Panc1 (cell line): ENCODE data around the gene BRD9. TPM values are rescaled to one million over a fixed set of nuclear protein-coding genes. Genes with fewer than 3 reads are reported as not detected.

Experiments
- ATAC-seq: fragments of 200-7000 bp; cut with Tn5 transposase; 2 replicates; pipeline ENCODE4 v1.9.1; 2020; ENCODE audit warnings: mild to moderate bottlenecking, moderate library complexity
- BruUV-seq: library from RNA; stranded (reverse); fragments of 400-500 nt; replicated peaks from 2 replicates; lab custom pipeline; 2021; lab: Mats Ljungman, UMichigan
- CTCF ChIA-PET: fragments of 300-600 bp; sonication (Branson Sonifier 250); formaldehyde crosslinking; loops from one replicate; lab custom pipeline; 2022; ENCODE audit warnings: antibody characterized with exemption; lab: Charles Lee
- POLR2A ChIA-PET: fragments of 300-600 bp; sonication (Branson Sonifier 250); formaldehyde crosslinking; loops from one replicate; lab custom pipeline; 2022; ENCODE audit warnings: antibody characterized with exemption; lab: Charles Lee
- DNase-seq: peaks from one replicate; pipeline ENCODE4 v3.0.0-alpha.2; 2010; ENCODE audit warnings: low read depth, low spot score
- H3K27ac ChIP-seq: 2 replicates; pipeline ENCODE4 v1.5.1; 2011; ENCODE audit warnings: mild to moderate bottlenecking, low read length, inconsistent platforms
- H3K27me3 ChIP-seq: fragments of 200-500 bp; sonication (Bioruptor generic); 2 replicates; pipeline ENCODE4 v1.6.0; 2014; ENCODE audit warnings: low read length, inconsistent platforms; ENCODE audit not compliant: control insufficient read depth, insufficient read depth
- H3K36me3 ChIP-seq: fragments of 200-500 bp; sonication (Bioruptor generic); 2 replicates; pipeline ENCODE4 v1.5.1; 2014; ENCODE audit warnings: inconsistent platforms, mild to moderate bottlenecking, low read length, moderate library complexity; ENCODE audit not compliant: control insufficient read depth, insufficient read depth
- H3K4me1 ChIP-seq: 2 replicates; pipeline ENCODE4 v1.5.1; 2011; ENCODE audit warnings: inconsistent platforms, mild to moderate bottlenecking, low read length, moderate library complexity; ENCODE audit not compliant: control insufficient read depth, insufficient read depth
- H3K4me3 ChIP-seq, 2 experiments: 2 replicates each; pipeline ENCODE4 v1.5.1; 2011 to 2012; ENCODE audit warnings: low read depth in 2 of 2, low read length in 2 of 2, mild to moderate bottlenecking in 2 of 2, inconsistent platforms in 1 of 2, moderate library complexity in 1 of 2
- H3K9me3 ChIP-seq: fragments of 200-500 bp; sonication (Bioruptor generic); 2 replicates; pipeline ENCODE4 v1.5.1; 2014; ENCODE audit warnings: low read depth, mild to moderate bottlenecking, inconsistent platforms, low read length, moderate library complexity; ENCODE audit not compliant: control insufficient read depth, insufficient read depth
- CTCF ChIP-seq: fragments of 450-650 bp; IDR thresholded peaks from 2 replicates; pipeline ENCODE4 v1.5.1; 2017; ENCODE audit warnings: mild to moderate bottlenecking
- POLR2AphosphoS5 ChIP-seq: IDR thresholded peaks from 2 replicates; pipeline ENCODE4 v1.6.1; 2012; ENCODE audit warnings: mild to moderate bottlenecking, low read depth, low read length, moderate library complexity
- SIN3A ChIP-seq: IDR thresholded peaks from 2 replicates; pipeline ENCODE4 v1.6.1; 2012; ENCODE audit warnings: low read depth, mild to moderate bottlenecking, low read length, moderate library complexity, borderline replicate concordance; ENCODE audit not compliant: insufficient read depth
- TCF7L2 ChIP-seq: IDR thresholded peaks from 2 replicates; pipeline ENCODE4 v1.6.1; 2011; ENCODE audit warnings: mild to moderate bottlenecking, low read depth, low read length, inconsistent platforms
- in situ Hi-C: cut with HindIII; loops from 2 replicates; pipeline ENCODE4 v1.10.0; 2016; ENCODE audit warnings: low sequenced_read_pairs, low pct_unique_long_range_greater_than_20kb
- intact Hi-C: fragments of 100-400 bp; cut with micrococcal nuclease; formaldehyde crosslinking; loops from one replicate; pipeline ENCODE4 v1.10.0; 2022; ENCODE audit not compliant: unreplicated experiment
- total RNA-seq: library from RNA; stranded (reverse); gene quantifications from one replicate; pipeline ENCODE4 v1.2.1, GENCODE V29; 2021; ENCODE audit not compliant: unreplicated experiment
- TF ChIP-seq, protein P1 (sequence below), 2 experiments: IDR thresholded peaks; 2 replicates each; pipeline ENCODE4 v1.6.1; 2011 to 2012; ENCODE audit warnings: low read depth in 2 of 2, control low read depth in 1 of 2, low read length in 1 of 2, mild to moderate bottlenecking in 1 of 2, moderate library complexity in 1 of 2; ENCODE audit not compliant: insufficient read depth in 1 of 2

Gene BRD9
- total RNA-seq, 1 experiment from 2014 or later, result 64.3 TPM

GRCh38 chr5:820245-820644 is 72.4 kb downstream of the BRD9 start:
- no peaks in the 10 kb centered on the region for H3K4me1 ChIP-seq
- ChIA-PET POLR2A (no interaction called here), CTCF (no interaction called here)
- H3K27me3 ChIP-seq, result no peaks in the 10 kb centered on the region
- in situ Hi-C loops, result no loop called here
- ATAC-seq, result no peak
- H3K4me3 ChIP-seq, result no peak overlapping the region
- no peaks in the 10 kb centered on the region for H3K36me3 ChIP-seq
- no peak overlapping the region for H3K27ac ChIP-seq
- no TSS peak for BruUV-seq
- no peak for DNase-seq
- intact Hi-C loops, result no loop called here
- no peak for TF ChIP-seq CTCF
- TF ChIP-seq POLR2AphosphoS5, result no peak
- TF ChIP-seq, protein P1, sequence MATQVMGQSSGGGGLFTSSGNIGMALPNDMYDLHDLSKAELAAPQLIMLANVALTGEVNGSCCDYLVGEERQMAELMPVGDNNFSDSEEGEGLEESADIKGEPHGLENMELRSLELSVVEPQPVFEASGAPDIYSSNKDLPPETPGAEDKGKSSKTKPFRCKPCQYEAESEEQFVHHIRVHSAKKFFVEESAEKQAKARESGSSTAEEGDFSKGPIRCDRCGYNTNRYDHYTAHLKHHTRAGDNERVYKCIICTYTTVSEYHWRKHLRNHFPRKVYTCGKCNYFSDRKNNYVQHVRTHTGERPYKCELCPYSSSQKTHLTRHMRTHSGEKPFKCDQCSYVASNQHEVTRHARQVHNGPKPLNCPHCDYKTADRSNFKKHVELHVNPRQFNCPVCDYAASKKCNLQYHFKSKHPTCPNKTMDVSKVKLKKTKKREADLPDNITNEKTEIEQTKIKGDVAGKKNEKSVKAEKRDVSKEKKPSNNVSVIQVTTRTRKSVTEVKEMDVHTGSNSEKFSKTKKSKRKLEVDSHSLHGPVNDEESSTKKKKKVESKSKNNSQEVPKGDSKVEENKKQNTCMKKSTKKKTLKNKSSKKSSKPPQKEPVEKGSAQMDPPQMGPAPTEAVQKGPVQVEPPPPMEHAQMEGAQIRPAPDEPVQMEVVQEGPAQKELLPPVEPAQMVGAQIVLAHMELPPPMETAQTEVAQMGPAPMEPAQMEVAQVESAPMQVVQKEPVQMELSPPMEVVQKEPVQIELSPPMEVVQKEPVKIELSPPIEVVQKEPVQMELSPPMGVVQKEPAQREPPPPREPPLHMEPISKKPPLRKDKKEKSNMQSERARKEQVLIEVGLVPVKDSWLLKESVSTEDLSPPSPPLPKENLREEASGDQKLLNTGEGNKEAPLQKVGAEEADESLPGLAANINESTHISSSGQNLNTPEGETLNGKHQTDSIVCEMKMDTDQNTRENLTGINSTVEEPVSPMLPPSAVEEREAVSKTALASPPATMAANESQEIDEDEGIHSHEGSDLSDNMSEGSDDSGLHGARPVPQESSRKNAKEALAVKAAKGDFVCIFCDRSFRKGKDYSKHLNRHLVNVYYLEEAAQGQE (IDR thresholded peaks at IDR 0.05; ENCODE audit: insufficient read depth in 1 of 2, low read depth in 2 of 2, low read length in 1 of 2), result no peak
- TF ChIP-seq SIN3A, result no peak
- no peak for TF ChIP-seq TCF7L2
- H3K9me3 ChIP-seq, result no peaks in the 10 kb centered on the region

GRCh38 chr5:819078-819477 is 73.5 kb downstream of the BRD9 start:
- TF ChIP-seq SIN3A (no peak), TCF7L2 (no peak), POLR2AphosphoS5 (no peak), CTCF (no peak)
- TF ChIP-seq, protein P1 (IDR thresholded peaks at IDR 0.05; ENCODE audit: insufficient read depth in 1 of 2, low read depth in 2 of 2, low read length in 1 of 2), result no peak
- no peaks in the 10 kb centered on the region for H3K27me3 ChIP-seq
- BruUV-seq, result no TSS peak
- no peaks in the 10 kb centered on the region for H3K9me3 ChIP-seq
- no peak for DNase-seq
- no peak overlapping the region for H3K4me3 ChIP-seq
- ChIA-PET POLR2A (no interaction called here), CTCF (no interaction called here)
- in situ Hi-C loops (no loop called here), intact Hi-C loops (no loop called here)
- no peak overlapping the region for H3K27ac ChIP-seq
- H3K36me3 ChIP-seq, result no peaks in the 10 kb centered on the region
- no peaks in the 10 kb centered on the region for H3K4me1 ChIP-seq
- peak; percentile 69; the same call in 1 of the 2 replicates for ATAC-seq
